GM19351 (cell line): ENCODE results near the gene RFT1.
A peak's percentile ranks its signal among the peaks of the same experiment; 100 is the strongest.

ENCODE experiments used
- ATAC-seq: cut with Tn5 transposase; IDR thresholded peaks from one replicate; pipeline ENCODE4 v1.9.1; 2021; ENCODE audit warnings: mild to moderate bottlenecking, moderate library complexity; ENCODE audit not compliant: unreplicated experiment

Gene RFT1

GRCh38 chr3:53129344-53129743 lies 891 bp downstream of the RFT1 start:
- no peak for ATAC-seq

- ATAC-seq: no peak
Observed at GRCh38 chr3:53126601-53127000, 3.6 kb downstream of the RFT1 start.

- no peak for ATAC-seq
Observed at GRCh38 chr3:53123953-53124352, 6.3 kb downstream of the RFT1 start.

GRCh38 chr3:53123510-53123909 lies 6.7 kb downstream of the RFT1 start:
- ATAC-seq: no peak

- no peak for ATAC-seq
Observed at GRCh38 chr3:53122933-53123305, 7.3 kb downstream of the RFT1 start.

- ATAC-seq: no peak
Observed at GRCh38 chr3:53122255-53122932, 7.8 kb downstream of the RFT1 start.

GRCh38 chr3:53120336-53120735 lies 9.9 kb downstream of the RFT1 start:
- ATAC-seq: no peak

GRCh38 chr3:53116956-53117355 lies 13.3 kb downstream of the RFT1 start:
- ATAC-seq: no peak

- no peak for ATAC-seq
Observed at GRCh38 chr3:53114412-53115074, 15.7 kb downstream of the RFT1 start.

GRCh38 chr3:53114011-53114400 lies 16.2 kb downstream of the RFT1 start:
- peak; percentile 86 for ATAC-seq

- ATAC-seq: no peak
Observed at GRCh38 chr3:53113293-53114010, 16.8 kb downstream of the RFT1 start.

- ATAC-seq: no peak
Observed at GRCh38 chr3:53111822-53112221, 18.4 kb downstream of the RFT1 start.

- peak; percentile 60 for ATAC-seq
Observed at GRCh38 chr3:53109891-53110771, 20.1 kb downstream of the RFT1 start.

GRCh38 chr3:53109190-53109589 lies 21.0 kb downstream of the RFT1 start:
- ATAC-seq: no peak

- ATAC-seq: no peak
Observed at GRCh38 chr3:53104762-53105161, 25.5 kb downstream of the RFT1 start.

GRCh38 chr3:53103397-53104296 lies 26.6 kb downstream of the RFT1 start:
- ATAC-seq: no peak

GRCh38 chr3:53102601-53103147 lies 27.6 kb downstream of the RFT1 start:
- ATAC-seq: peak; percentile 91

GRCh38 chr3:53101956-53102355 lies 28.3 kb downstream of the RFT1 start:
- ATAC-seq: no peak

GRCh38 chr3:53100818-53101466 lies 29.3 kb downstream of the RFT1 start:
- ATAC-seq: no peak
